HepG2 (cell line): ENCODE data around the gene TBL3. TPM values are rescaled to one million over a fixed set of nuclear protein-coding genes. Genes with fewer than 3 reads are reported as not detected.

Experiments used
- BCL6 ChIP-seq: IDR thresholded peaks from 2 replicates; pipeline ENCODE4 v1.6.1; 2016; ENCODE audit warnings: missing genetic modification reagents, missing compliant biosample characterization
- CENPT ChIP-seq: sonication (generic); formaldehyde crosslinking; IDR thresholded peaks from 2 replicates; pipeline ENCODE4 v1.8.0; 2022; ENCODE audit warnings: low read depth, mild to moderate bottlenecking, moderate library complexity, missing genetic modification reagents
- FOXA3 ChIP-seq: IDR thresholded peaks from 2 replicates; pipeline ENCODE4 v1.6.1; 2016; ENCODE audit warnings: missing genetic modification reagents, missing compliant biosample characterization
- HDAC2 ChIP-seq: sonication (generic); formaldehyde crosslinking; IDR thresholded peaks from 2 replicates; pipeline ENCODE4 v1.4.0; 2020; ENCODE audit warnings: missing genetic modification reagents
- HNRNPUL1 ChIP-seq: fragments of 200-400 bp; formaldehyde crosslinking; IDR thresholded peaks from 2 replicates; pipeline ENCODE4 v1.6.1; 2017; ENCODE audit warnings: low read depth, mild to moderate bottlenecking, low read length, moderate library complexity
- IRF2 ChIP-seq: IDR thresholded peaks from 2 replicates; pipeline ENCODE4 v1.6.1; 2018; ENCODE audit warnings: missing genetic modification reagents, missing compliant biosample characterization
- MAF1 ChIP-seq: sonication (generic); formaldehyde crosslinking; IDR thresholded peaks from 2 replicates; pipeline ENCODE4 v1.5.0; 2020; ENCODE audit warnings: missing genetic modification reagents, borderline replicate concordance
- NKX3-1 ChIP-seq: sonication (generic); formaldehyde crosslinking; IDR thresholded peaks from 2 replicates; pipeline ENCODE4 v1.5.0; 2020; ENCODE audit warnings: missing genetic modification reagents
- NR2F2 ChIP-seq: IDR thresholded peaks from 2 replicates; pipeline ENCODE4 v1.6.1; 2012; ENCODE audit warnings: low read depth, inconsistent platforms, borderline replicate concordance
- REXO4 ChIP-seq: sonication (generic); formaldehyde crosslinking; IDR thresholded peaks from 2 replicates; pipeline ENCODE4 v1.8.0; 2022; ENCODE audit warnings: missing genetic modification reagents, mild to moderate bottlenecking, borderline replicate concordance
- SALL2 ChIP-seq: sonication (generic); formaldehyde crosslinking; IDR thresholded peaks from 2 replicates; pipeline ENCODE4 v1.8.1; 2023; ENCODE audit warnings: mild to moderate bottlenecking, missing genetic modification reagents, inconsistent platforms
- SMC3 ChIP-seq: IDR thresholded peaks from 2 replicates; pipeline ENCODE4 v1.6.1; 2011; ENCODE audit warnings: low read length, improper control_type of control experiment
- SP140L ChIP-seq: sonication (generic); formaldehyde crosslinking; IDR thresholded peaks from 2 replicates; pipeline ENCODE4 v1.4.0; 2020; ENCODE audit warnings: missing genetic modification reagents, borderline replicate concordance
- SRSF9 ChIP-seq: fragments of 200-400 bp; formaldehyde crosslinking; IDR thresholded peaks from 2 replicates; pipeline ENCODE4 v1.6.1; 2018; ENCODE audit warnings: borderline replicate concordance, mild to moderate bottlenecking, low read depth, low read length; ENCODE audit not compliant: insufficient read depth, poor library complexity, severe bottlenecking
- ZBTB7A ChIP-seq: sonication (generic); formaldehyde crosslinking; IDR thresholded peaks from 2 replicates; pipeline ENCODE4 v1.8.0; 2022; ENCODE audit warnings: mild to moderate bottlenecking, missing genetic modification reagents
- ZC3H4 ChIP-seq: sonication (generic); formaldehyde crosslinking; IDR thresholded peaks from 2 replicates; pipeline ENCODE4 v1.4.0; 2020; ENCODE audit warnings: missing genetic modification reagents, borderline replicate concordance
- ZMYM2 ChIP-seq: sonication (generic); formaldehyde crosslinking; IDR thresholded peaks from 2 replicates; pipeline ENCODE4 v1.8.0; 2022; ENCODE audit warnings: mild to moderate bottlenecking, missing genetic modification reagents
- ZNF253 ChIP-seq: sonication (generic); formaldehyde crosslinking; IDR thresholded peaks from 2 replicates; pipeline ENCODE4 v1.8.0; 2022; ENCODE audit warnings: mild to moderate bottlenecking, missing genetic modification reagents, borderline replicate concordance
- ZNF407 ChIP-seq: sonication (generic); formaldehyde crosslinking; IDR thresholded peaks from one replicate; pipeline ENCODE4 v1.5.1; 2020; ENCODE audit warnings: mild to moderate bottlenecking, missing genetic modification reagents; ENCODE audit errors: not compliant biosample characterization
- ZNF564 ChIP-seq: sonication (generic); formaldehyde crosslinking; IDR thresholded peaks from 2 replicates; pipeline ENCODE4 v1.8.1; 2023; ENCODE audit warnings: mild to moderate bottlenecking, missing genetic modification reagents
- ZNF567 ChIP-seq: sonication (generic); formaldehyde crosslinking; IDR thresholded peaks from 2 replicates; pipeline ENCODE4 v1.8.1; 2023; ENCODE audit warnings: mild to moderate bottlenecking, missing genetic modification reagents, borderline replicate concordance
- ZNF570 ChIP-seq: sonication (generic); formaldehyde crosslinking; IDR thresholded peaks from 2 replicates; pipeline ENCODE4 v1.4.0; 2020; ENCODE audit warnings: mild to moderate bottlenecking, missing genetic modification reagents, borderline replicate concordance
- ZNF670 ChIP-seq: sonication (generic); formaldehyde crosslinking; IDR thresholded peaks from 2 replicates; pipeline ENCODE4 v1.8.0; 2022; ENCODE audit warnings: mild to moderate bottlenecking, missing genetic modification reagents, borderline replicate concordance
- ZNF713 ChIP-seq: sonication (generic); formaldehyde crosslinking; IDR thresholded peaks from 2 replicates; pipeline ENCODE4 v1.4.0; 2020; ENCODE audit warnings: mild to moderate bottlenecking, missing genetic modification reagents
- ZNF737 ChIP-seq: sonication (generic); formaldehyde crosslinking; IDR thresholded peaks from 2 replicates; pipeline ENCODE4 v1.5.0; 2020; ENCODE audit warnings: missing genetic modification reagents, mild to moderate bottlenecking, borderline replicate concordance
- polyA plus RNA-seq, 8 experiments: library from polyadenylated mRNA; depleted of rRNA in 3 of 8; stranded (reverse) in 7 of 8; unstranded in 1 of 8; fragments of >200 nt; fragmentation: Illumina TruSeq in 4 of 8; extraction: Trizol in 4 of 8; gene quantifications; 2 replicates each; pipeline versions ENCODE4 v1.2.1 to v1.2.3, GENCODE V29; 2011 to 2016; ENCODE audit warnings: low read depth in 4 of 8, missing spikeins in 1 of 8, mixed read lengths in 1 of 8; ENCODE audit not compliant: insufficient read depth in 1 of 8
- total RNA-seq, 5 experiments: library from RNA; depleted of rRNA; stranded (reverse); fragments of >200 nt; fragmentation: Illumina TruSeq; extraction: Trizol; gene quantifications; 2 replicates each; pipeline ENCODE4 v1.2.3, GENCODE V29; 2016; ENCODE audit warnings: low read depth in 1 of 5

TBL3 gene
- total and polyA plus RNA-seq, 2 of the 13 experiments (the other 11 are each of a cell fraction or from before 2014, with no cell fraction given): 16.8 to 38.0 TPM

DNA sequence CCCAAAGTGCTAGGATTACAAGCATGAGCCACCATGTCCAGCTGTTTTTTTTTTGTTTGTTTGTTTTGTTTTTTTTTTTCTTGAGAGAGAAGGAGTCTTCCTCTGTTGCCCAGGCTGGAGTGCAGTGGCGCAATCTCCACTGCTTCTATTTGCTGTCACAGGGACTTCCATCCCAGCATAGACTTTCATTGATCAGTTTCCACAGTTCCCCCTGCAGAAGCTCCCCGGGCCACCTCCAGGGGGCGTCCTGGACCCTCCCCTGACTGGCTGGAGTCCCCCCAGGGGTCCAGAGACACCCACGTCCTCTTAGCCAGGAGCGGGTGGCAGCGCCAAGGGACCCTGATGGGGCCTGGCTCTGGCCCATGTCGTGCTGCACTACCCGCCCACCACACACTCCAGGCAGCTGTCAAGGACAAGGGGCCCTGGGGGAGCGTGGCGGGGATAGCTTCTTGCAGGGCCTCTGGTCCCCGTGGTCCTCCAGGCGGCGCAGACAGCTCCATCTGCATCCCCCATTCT lies 44.6 kb downstream of the TBL3 start (continued):
- TF ChIP-seq SMC3 (no peak), MAF1 (CRISPR knock-in tag) (no peak), ZNF737 (CRISPR knock-in tag) (0 out of 2 replicates have a peak, but pooled peaks have one; percentile 5), ZNF407 (CRISPR knock-in tag) (no peak), BCL6 (CRISPR knock-in tag) (peak; percentile 37; the same call in 1 of the 2 replicates), SALL2 (CRISPR knock-in tag) (no peak), ZNF564 (no peak), ZNF670 (CRISPR knock-in tag) (0 out of 2 replicates have a peak, but pooled peaks have one; percentile 10), SP140L (CRISPR knock-in tag) (no peak), ZMYM2 (CRISPR knock-in tag) (no peak; the same call in none of the 2 replicates), SRSF9 (no peak), NR2F2 (no peak), CENPT (CRISPR knock-in tag) (no peak), ZNF253 (CRISPR knock-in tag) (no peak), ZBTB7A (CRISPR knock-in tag) (no peak), ZNF567 (CRISPR knock-in tag) (no peak), IRF2 (CRISPR knock-in tag) (0 out of 2 replicates have a peak, but pooled peaks have one; percentile 18), NKX3-1 (CRISPR knock-in tag) (no peak), REXO4 (CRISPR knock-in tag) (no peak), HDAC2 (CRISPR knock-in tag) (no peak), FOXA3 (CRISPR knock-in tag) (peak; percentile 37), HNRNPUL1 (no peak), ZNF713 (CRISPR knock-in tag) (no peak), ZC3H4 (no peak), ZNF570 (no peak)
